ENCODE data around the gene NOL3. TPM values are rescaled to one million over a fixed set of nuclear protein-coding genes. Genes with fewer than 3 reads are reported as not detected.
A peak's percentile ranks its signal among the peaks of the same experiment; 100 is the strongest.

Gene NOL3
- total and polyA plus RNA-seq, 9 of the 15 experiments (the other 6 are each of a cell fraction or from before 2014, with no cell fraction given) = 0.45 to 14.0 (median 5.4) TPM

DNA sequence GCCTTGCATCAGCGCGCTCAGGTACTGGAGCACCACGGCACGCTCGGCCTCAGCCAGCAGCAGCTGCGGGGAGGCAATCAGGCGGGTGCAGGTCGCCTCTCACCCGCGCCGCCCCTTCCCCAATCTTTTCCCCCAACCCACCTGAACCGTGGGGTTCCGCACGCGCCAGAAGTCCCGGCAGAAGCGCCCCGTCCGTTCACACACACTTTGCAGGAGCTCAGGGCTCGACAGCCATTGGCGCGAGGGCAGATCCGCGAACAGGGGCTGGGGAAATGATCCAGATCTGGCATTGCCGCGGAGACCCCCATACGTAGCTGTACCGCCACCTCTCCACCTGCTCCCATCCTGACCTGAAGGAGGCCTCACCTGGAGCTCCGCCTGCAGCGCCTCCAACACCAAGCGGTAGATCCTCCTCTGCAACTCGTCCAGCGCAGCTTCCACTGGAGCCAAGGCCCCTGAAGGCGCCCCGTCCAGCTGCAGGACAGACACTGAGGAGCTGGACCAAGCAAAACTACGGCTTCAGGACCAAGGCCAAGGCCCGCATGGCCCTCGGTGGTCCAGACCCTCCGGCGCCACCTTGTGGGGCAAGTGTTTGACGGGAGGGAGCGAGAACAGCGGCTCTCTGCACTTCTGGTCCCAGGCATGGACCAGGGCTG is 14.8 kb downstream of the NOL3 start (continued):
- TF ChIP-seq, protein P1, sequence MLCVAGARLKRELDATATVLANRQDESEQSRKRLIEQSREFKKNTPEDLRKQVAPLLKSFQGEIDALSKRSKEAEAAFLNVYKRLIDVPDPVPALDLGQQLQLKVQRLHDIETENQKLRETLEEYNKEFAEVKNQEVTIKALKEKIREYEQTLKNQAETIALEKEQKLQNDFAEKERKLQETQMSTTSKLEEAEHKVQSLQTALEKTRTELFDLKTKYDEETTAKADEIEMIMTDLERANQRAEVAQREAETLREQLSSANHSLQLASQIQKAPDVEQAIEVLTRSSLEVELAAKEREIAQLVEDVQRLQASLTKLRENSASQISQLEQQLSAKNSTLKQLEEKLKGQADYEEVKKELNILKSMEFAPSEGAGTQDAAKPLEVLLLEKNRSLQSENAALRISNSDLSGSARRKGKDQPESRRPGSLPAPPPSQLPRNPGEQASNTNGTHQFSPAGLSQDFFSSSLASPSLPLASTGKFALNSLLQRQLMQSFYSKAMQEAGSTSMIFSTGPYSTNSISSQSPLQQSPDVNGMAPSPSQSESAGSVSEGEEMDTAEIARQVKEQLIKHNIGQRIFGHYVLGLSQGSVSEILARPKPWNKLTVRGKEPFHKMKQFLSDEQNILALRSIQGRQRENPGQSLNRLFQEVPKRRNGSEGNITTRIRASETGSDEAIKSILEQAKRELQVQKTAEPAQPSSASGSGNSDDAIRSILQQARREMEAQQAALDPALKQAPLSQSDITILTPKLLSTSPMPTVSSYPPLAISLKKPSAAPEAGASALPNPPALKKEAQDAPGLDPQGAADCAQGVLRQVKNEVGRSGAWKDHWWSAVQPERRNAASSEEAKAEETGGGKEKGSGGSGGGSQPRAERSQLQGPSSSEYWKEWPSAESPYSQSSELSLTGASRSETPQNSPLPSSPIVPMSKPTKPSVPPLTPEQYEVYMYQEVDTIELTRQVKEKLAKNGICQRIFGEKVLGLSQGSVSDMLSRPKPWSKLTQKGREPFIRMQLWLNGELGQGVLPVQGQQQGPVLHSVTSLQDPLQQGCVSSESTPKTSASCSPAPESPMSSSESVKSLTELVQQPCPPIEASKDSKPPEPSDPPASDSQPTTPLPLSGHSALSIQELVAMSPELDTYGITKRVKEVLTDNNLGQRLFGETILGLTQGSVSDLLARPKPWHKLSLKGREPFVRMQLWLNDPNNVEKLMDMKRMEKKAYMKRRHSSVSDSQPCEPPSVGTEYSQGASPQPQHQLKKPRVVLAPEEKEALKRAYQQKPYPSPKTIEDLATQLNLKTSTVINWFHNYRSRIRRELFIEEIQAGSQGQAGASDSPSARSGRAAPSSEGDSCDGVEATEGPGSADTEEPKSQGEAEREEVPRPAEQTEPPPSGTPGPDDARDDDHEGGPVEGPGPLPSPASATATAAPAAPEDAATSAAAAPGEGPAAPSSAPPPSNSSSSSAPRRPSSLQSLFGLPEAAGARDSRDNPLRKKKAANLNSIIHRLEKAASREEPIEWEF (CRISPR knock-in tag; IDR thresholded peaks at IDR 0.05) = no peak
- no peak for TF ChIP-seq XRCC4 (IDR thresholded peaks at IDR 0.05; ENCODE audit: extremely low read depth, insufficient read depth, insufficient read length)
- no peak for TF ChIP-seq MTF1 (CRISPR knock-in tag; IDR thresholded peaks at IDR 0.05; ENCODE audit: borderline replicate concordance)
- TF ChIP-seq, protein P2, sequence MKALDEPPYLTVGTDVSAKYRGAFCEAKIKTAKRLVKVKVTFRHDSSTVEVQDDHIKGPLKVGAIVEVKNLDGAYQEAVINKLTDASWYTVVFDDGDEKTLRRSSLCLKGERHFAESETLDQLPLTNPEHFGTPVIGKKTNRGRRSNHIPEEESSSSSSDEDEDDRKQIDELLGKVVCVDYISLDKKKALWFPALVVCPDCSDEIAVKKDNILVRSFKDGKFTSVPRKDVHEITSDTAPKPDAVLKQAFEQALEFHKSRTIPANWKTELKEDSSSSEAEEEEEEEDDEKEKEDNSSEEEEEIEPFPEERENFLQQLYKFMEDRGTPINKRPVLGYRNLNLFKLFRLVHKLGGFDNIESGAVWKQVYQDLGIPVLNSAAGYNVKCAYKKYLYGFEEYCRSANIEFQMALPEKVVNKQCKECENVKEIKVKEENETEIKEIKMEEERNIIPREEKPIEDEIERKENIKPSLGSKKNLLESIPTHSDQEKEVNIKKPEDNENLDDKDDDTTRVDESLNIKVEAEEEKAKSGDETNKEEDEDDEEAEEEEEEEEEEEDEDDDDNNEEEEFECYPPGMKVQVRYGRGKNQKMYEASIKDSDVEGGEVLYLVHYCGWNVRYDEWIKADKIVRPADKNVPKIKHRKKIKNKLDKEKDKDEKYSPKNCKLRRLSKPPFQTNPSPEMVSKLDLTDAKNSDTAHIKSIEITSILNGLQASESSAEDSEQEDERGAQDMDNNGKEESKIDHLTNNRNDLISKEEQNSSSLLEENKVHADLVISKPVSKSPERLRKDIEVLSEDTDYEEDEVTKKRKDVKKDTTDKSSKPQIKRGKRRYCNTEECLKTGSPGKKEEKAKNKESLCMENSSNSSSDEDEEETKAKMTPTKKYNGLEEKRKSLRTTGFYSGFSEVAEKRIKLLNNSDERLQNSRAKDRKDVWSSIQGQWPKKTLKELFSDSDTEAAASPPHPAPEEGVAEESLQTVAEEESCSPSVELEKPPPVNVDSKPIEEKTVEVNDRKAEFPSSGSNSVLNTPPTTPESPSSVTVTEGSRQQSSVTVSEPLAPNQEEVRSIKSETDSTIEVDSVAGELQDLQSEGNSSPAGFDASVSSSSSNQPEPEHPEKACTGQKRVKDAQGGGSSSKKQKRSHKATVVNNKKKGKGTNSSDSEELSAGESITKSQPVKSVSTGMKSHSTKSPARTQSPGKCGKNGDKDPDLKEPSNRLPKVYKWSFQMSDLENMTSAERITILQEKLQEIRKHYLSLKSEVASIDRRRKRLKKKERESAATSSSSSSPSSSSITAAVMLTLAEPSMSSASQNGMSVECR (CRISPR knock-in tag; IDR thresholded peaks at IDR 0.05) = peak; percentile 100
- no peak for TF ChIP-seq NFIX (CRISPR knock-in tag; IDR thresholded peaks at IDR 0.05; ENCODE audit: low read depth)
- TF ChIP-seq CHD2 (IDR thresholded peaks at IDR 0.05; ENCODE audit: low read depth, low read length) = no peak
- TF ChIP-seq, protein P3, sequence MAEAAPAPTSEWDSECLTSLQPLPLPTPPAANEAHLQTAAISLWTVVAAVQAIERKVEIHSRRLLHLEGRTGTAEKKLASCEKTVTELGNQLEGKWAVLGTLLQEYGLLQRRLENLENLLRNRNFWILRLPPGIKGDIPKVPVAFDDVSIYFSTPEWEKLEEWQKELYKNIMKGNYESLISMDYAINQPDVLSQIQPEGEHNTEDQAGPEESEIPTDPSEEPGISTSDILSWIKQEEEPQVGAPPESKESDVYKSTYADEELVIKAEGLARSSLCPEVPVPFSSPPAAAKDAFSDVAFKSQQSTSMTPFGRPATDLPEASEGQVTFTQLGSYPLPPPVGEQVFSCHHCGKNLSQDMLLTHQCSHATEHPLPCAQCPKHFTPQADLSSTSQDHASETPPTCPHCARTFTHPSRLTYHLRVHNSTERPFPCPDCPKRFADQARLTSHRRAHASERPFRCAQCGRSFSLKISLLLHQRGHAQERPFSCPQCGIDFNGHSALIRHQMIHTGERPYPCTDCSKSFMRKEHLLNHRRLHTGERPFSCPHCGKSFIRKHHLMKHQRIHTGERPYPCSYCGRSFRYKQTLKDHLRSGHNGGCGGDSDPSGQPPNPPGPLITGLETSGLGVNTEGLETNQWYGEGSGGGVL (CRISPR knock-in tag; IDR thresholded peaks at IDR 0.05) = no peak
- no peak; the same call in 1 of the 2 replicates for TF ChIP-seq ZSCAN29 (IDR thresholded peaks at IDR 0.05)
- no peak for TF ChIP-seq ZFP30 (CRISPR knock-in tag; IDR thresholded peaks at IDR 0.05; ENCODE audit: borderline replicate concordance)
